HS-5 (cell line): Measurements from ENCODE around the gene ACSS2.
A peak's percentile ranks its signal among the peaks of the same experiment; 100 is the strongest.
"Not testable (repeated sequence)": the region's sequence is repeated elsewhere in the genome, so short reads cannot be mapped to it uniquely, and the experiment has no call there.

Experiments used
- DNase-seq: peaks from one replicate; pipeline ENCODE4 v3.0.0-alpha.2; 2012; ENCODE audit warnings: low read depth

Gene ACSS2

DNA sequence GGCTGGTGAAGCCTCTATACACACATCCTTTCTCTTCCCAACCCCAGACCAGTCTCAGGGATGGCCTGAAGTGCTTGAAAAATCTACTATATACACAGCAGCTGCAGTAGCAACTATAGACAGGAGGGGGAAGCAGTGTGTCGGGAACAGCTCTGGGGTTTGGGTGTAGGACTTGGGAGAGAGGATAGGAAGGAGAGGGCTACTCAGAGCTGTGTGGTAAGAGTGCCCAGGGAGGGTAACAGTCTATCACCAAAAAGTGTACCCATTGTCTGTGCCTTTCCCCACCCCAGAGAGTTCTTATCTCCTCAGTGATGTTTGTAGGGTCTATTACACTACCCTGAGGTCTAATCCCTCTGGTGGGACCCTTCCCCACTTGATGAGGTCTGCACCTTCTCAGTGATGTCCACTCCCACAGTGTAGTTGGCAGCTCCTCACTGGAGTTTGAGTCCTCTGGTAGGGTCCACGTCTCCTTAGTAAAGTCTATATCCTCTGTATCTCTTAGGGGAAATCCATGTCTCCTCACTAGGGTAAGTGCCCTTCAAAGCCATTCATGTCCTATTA, 2.2 kb upstream of the ACSS2 start:
- DNase-seq, result peak; percentile 67

GRCh38 chr20:34875642-34876405, 588 bp upstream of the ACSS2 start:
- DNase-seq, result peak; percentile 90

DNA sequence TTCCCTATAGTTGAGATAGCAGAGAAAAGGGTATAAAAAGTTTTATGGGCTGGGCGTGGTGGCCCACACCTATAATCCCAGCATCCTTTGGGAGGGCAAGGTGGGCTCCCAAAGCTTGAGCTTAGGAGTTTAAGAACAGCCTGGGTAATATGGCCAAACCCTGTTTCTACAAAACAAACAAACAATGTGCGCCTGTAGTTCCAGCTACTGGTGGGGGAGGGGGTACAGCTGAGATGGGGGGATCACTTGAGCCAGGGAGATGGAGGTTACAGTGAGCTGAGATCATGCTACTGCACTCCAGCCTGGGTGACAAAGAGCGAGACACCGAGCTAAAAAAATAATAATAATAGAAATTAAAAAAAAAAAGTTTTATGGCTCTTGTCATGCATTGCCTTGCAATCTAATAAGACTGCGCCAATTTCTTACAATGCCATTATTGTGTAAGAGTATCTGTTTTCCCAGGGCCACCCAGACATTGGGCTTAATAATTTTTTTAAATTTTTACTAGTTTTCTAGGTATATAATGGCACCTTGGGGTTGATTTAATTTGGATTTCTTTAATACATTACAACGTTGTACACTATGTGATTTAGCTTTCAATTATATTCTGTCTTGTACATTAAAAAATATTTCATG, 3.9 kb downstream of the ACSS2 start:
- DNase-seq, result no peak

GRCh38 chr20:34880971-34881370, 4.6 kb downstream of the ACSS2 start:
- not testable (repeated sequence) for DNase-seq

DNA sequence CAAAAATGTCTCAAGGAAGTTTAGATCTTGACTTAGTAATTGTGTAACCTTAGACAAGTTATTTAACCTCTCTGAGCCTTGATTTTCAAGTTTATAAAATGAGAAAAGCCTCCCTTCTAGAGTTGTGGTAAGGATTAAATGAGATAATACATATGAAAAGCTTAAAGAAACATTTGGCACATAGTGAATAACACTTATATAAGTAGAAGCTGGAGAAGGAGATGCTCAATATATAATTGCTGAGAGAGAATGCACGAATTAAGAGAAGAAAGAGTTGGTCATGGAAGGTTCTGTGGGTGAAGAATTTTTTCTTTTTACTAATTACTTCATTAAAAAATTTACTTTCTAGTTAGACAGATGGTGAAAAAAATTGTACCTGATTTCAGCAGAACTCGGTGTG, 5.3 kb downstream of the ACSS2 start:
- DNase-seq, result no peak

GRCh38 chr20:34883087-34883688, 6.8 kb downstream of the ACSS2 start:
- no peak for DNase-seq

- DNase-seq, result no peak
Observed at GRCh38 chr20:34883809-34884208, 7.4 kb downstream of the ACSS2 start.

DNA sequence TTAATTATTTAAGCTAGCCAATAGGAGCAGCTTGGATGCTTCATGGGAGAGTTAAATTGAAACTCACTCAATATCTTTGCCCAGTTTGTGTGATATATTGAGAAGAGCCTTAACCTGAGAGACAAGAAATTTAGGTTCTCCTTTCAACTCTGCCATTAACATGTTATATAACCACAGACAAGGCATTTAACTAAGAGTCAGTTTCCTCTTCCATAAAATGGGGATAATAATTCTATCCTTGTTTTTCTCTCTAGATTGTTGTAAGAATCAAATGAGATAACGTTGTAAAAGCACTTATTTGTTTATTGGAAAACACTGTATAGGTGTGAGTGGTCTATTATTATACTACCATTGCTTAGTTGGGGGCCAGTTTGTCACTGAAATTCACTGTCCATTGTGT, 7.8 kb downstream of the ACSS2 start:
- no peak for DNase-seq

- DNase-seq, result no peak
Observed at GRCh38 chr20:34886122-34886521, 9.7 kb downstream of the ACSS2 start.

GRCh38 chr20:34887023-34887422, 10.6 kb downstream of the ACSS2 start:
- no peak for DNase-seq

DNA sequence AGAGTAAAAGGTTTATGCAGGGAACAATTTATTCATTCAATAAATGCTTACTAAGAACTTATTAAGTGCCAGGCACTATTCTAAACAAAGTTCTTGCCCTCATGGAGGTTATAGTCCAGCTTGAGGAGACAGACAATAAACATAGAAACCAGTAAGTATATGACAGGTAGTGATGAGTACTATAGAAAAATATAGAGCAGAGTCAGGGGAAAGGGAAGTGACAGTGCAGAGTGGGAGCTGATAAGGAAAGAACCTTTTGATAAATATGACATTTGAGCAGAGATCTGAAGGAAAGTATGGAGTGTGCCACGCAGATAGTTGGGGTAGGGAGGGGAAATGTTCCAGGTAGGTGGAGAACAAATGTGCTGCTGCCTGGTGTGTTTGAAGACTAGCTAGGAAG, 12.1 kb downstream of the ACSS2 start:
- no peak for DNase-seq

DNA sequence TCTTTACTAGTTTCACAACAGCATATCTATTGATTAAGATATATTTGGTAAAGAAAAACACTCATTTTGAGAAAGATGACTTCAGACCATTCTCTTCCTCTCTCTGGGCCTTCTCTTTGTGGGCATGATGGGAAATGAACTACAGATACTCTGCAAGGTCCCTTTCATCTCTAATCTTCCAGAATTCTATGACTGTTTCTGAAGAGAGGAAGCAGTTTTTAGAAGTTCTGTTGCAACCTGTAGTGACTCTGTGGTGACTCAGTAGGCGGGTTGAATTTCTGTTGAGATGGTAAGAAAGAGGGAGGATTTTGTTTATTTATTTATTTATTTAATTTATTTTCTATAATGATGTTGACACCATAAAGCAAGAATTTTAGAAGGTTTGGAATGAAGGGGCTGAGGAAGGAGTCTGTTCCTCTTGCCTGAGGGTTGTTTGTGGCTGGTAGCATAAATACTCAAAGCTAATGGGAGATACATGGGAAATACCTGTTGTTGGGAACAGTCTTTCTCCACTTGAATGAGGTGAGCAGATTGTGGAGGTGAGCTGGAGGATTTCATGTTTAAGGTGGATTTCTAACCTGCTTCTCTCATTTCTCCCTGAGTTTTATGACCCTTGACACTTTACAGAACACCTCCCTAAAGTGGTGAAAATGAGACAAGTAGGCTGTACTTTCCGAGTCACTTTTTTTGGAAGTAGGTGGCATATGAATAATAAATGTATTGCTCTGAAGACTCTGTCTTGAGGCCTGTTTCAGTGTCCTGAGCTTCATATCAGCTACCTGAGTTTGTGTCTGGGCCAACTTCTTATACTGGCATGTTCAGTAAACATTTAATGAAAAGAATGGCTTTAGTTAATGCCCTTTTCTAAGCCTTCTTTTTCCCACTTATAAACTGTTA, 15.0 kb downstream of the ACSS2 start:
- peak; percentile 72 for DNase-seq

- no peak for DNase-seq
Observed at GRCh38 chr20:34892671-34893070, 16.3 kb downstream of the ACSS2 start.

DNA sequence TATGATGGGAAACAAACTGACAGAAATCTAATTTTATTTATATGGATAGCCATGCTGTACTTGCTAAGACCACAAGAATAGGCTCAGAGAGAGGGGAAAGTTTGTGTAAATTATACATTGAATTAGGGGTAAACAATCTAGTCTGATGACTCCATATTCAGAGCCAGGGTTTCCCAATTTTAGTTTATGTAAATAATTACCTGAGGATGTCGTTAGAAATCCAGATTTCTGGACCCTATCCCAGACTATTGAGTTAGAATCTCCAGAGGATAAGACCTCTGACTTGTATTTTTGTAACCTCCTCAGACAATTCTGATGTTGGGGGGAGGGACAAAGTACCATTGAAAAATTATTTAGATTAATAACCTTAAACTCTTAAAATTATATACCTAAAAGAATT, 18.3 kb downstream of the ACSS2 start:
- no peak for DNase-seq

GRCh38 chr20:34895465-34895864, 19.1 kb downstream of the ACSS2 start:
- DNase-seq, result no peak

- no peak for DNase-seq
Observed at GRCh38 chr20:34896086-34896621, 19.7 kb downstream of the ACSS2 start.

DNA sequence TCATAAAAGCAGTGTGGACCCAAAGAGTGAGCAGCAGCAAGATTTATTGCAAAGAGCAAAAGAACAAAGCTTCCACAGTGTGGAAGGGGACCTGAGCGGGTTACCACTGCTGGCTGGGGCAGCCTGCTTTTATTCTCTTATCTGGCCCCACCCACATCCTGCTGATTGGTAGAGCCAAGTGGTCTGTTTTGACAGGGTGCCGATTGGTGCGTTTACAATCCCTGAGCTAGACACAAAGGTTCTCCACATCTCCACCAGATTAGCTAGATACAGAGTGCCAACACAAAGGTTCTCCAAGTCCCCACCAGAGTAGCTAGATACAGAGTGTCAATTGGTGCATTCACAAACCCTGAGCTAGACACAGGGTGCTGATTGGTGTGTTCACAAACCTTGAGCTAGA, 21.7 kb downstream of the ACSS2 start:
- DNase-seq, result not testable (repeated sequence)

DNA sequence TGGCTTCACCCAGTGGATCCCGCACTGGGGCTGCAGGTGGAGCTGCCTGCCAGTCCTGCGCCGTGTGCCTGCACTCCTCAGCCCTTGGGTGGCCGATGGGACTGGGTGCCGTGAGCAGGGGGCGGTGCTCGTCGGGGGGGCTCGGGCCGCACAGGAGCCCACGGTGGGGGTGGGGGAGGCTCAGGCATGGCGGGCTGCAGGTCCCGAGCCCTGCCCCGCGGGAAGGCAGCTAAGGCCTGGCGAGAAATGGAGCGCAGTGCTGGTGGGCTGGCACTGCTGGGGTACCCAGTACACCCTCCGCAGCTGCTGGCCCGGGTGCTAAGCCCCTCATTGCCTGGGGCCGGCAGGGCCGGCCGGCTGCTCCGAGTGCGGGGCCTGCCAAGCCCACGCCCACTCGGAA, 22.3 kb downstream of the ACSS2 start:
- DNase-seq, result not testable (repeated sequence)

GRCh38 chr20:34904202-34904621, 27.8 kb downstream of the ACSS2 start:
- no peak for DNase-seq

- DNase-seq, result peak; percentile 91
Observed at GRCh38 chr20:34907616-34908469, 31.4 kb downstream of the ACSS2 start.

- no peak for DNase-seq
Observed at GRCh38 chr20:34915131-34915530, 38.7 kb downstream of the ACSS2 start.
